Neural crest cell (in vitro differentiated cells): ENCODE measurements around the gene CASZ1. TPM values are rescaled to one million over a fixed set of nuclear protein-coding genes. Genes with fewer than 3 reads are reported as not detected.

ENCODE experiments used
- DNase-seq: peaks from one replicate; pipeline ENCODE4 v3.0.0; 2021; ENCODE audit warnings: low read depth, mixed read lengths, low spot score
- H3K27ac Mint-ChIP-seq: one replicate; pipeline ENCODE4 v1.8.0; 2021; ENCODE audit warnings: mild to moderate bottlenecking, mixed read lengths; ENCODE audit not compliant: unreplicated experiment
- H3K27me3 Mint-ChIP-seq: 2 replicates; pipeline ENCODE4 v1.8.0; 2021; ENCODE audit warnings: low read depth, mild to moderate bottlenecking, mixed read lengths
- H3K36me3 Mint-ChIP-seq: 2 replicates; pipeline ENCODE4 v1.8.0; 2021; ENCODE audit warnings: low read depth, mild to moderate bottlenecking, mixed read lengths
- H3K4me1 Mint-ChIP-seq: 2 replicates; pipeline ENCODE4 v1.8.0; 2021; ENCODE audit warnings: mixed read lengths
- H3K4me3 Mint-ChIP-seq: one replicate; pipeline ENCODE4 v1.8.0; 2021; ENCODE audit warnings: mild to moderate bottlenecking, mixed read lengths
- H3K9me3 Mint-ChIP-seq: 2 replicates; pipeline ENCODE4 v1.8.0; 2021; ENCODE audit warnings: mixed read lengths
- CTCF ChIP-seq: fragments of 200-600 bp; sonication (generic); conservative IDR thresholded peaks from 2 replicates; pipeline ENCODE4 v1.5.0; 2021; ENCODE audit warnings: antibody characterized with exemption, mild to moderate bottlenecking
- total RNA-seq: library from RNA; stranded (reverse); gene quantifications from 2 replicates; pipeline ENCODE4 v1.2.1, GENCODE V29; 2021

The CASZ1 gene
- total RNA-seq, 1 donor from 2014 or later: 2.6 TPM

GRCh38 chr1:10612436-10613160 is 183.8 kb downstream of the CASZ1 start:
- Mint-ChIP-seq H3K9me3 (no peaks in the 10 kb centered on the region), H3K4me1 (peaks cover 9% of the 10 kb centered on the region), H3K36me3 (peaks cover 2% of the 10 kb centered on the region), H3K27ac (no peak overlapping the region), H3K4me3 (no peak overlapping the region), H3K27me3 (no peaks in the 10 kb centered on the region)
- DNase-seq: no peak
- TF ChIP-seq CTCF: no peak

- H3K4me3 Mint-ChIP-seq: no peak overlapping the region
- no peak overlapping the region for H3K27ac Mint-ChIP-seq
- peaks cover 9% of the 10 kb centered on the region for H3K4me1 Mint-ChIP-seq
Observed at GRCh38 chr1:10610901-10611600, 185.4 kb downstream of the CASZ1 start.

GRCh38 chr1:10608690-10609089 is 187.8 kb downstream of the CASZ1 start:
- no peaks in the 10 kb centered on the region for H3K4me1 Mint-ChIP-seq
- H3K27me3 Mint-ChIP-seq: no peaks in the 10 kb centered on the region
- no peaks in the 10 kb centered on the region for H3K36me3 Mint-ChIP-seq
- no peak for TF ChIP-seq CTCF
- no peak overlapping the region for H3K4me3 Mint-ChIP-seq
- no peaks in the 10 kb centered on the region for H3K9me3 Mint-ChIP-seq
- H3K27ac Mint-ChIP-seq: no peak overlapping the region
- DNase-seq: no peak

More at GRCh38 chr1:10610901-10611600, 185.4 kb downstream of the CASZ1 start:
- H3K27me3 Mint-ChIP-seq: no peaks in the 10 kb centered on the region
- peaks cover 2% of the 10 kb centered on the region for H3K36me3 Mint-ChIP-seq
- no peaks in the 10 kb centered on the region for H3K9me3 Mint-ChIP-seq
- DNase-seq: no peak
- no peak for TF ChIP-seq CTCF

GRCh38 chr1:10607228-10607627 is 189.2 kb downstream of the CASZ1 start:
- Mint-ChIP-seq H3K27me3 (no peaks in the 10 kb centered on the region), H3K36me3 (no peaks in the 10 kb centered on the region), H3K27ac (no peak overlapping the region), H3K4me1 (peaks cover 2% of the 10 kb centered on the region), H3K4me3 (no peak overlapping the region), H3K9me3 (no peaks in the 10 kb centered on the region)
- no peak for TF ChIP-seq CTCF
- no peak for DNase-seq

GRCh38 chr1:10606064-10606463 is 190.4 kb downstream of the CASZ1 start:
- Mint-ChIP-seq H3K4me1 (peaks cover 7% of the 10 kb centered on the region), H3K9me3 (no peaks in the 10 kb centered on the region), H3K27ac (no peak overlapping the region), H3K36me3 (no peaks in the 10 kb centered on the region), H3K4me3 (no peak overlapping the region), H3K27me3 (no peaks in the 10 kb centered on the region)
- TF ChIP-seq CTCF: no peak
- DNase-seq: no peak
